Stimulated activated CD8-positive, alpha-beta memory T cell treated with anti-CD3 and anti-CD28 coated beads, Interleukin-12 subunit alpha, Interleukin-12 subunit beta, amount 100 ng/mL, for 24 hours (primary cell): ENCODE data around the gene RGS7.

ENCODE experiments used
- DNase-seq: peaks from one replicate; pipeline ENCODE4 v3.0.0-alpha.2; 2020; ENCODE audit errors: extremely low read depth

The RGS7 gene

DNA sequence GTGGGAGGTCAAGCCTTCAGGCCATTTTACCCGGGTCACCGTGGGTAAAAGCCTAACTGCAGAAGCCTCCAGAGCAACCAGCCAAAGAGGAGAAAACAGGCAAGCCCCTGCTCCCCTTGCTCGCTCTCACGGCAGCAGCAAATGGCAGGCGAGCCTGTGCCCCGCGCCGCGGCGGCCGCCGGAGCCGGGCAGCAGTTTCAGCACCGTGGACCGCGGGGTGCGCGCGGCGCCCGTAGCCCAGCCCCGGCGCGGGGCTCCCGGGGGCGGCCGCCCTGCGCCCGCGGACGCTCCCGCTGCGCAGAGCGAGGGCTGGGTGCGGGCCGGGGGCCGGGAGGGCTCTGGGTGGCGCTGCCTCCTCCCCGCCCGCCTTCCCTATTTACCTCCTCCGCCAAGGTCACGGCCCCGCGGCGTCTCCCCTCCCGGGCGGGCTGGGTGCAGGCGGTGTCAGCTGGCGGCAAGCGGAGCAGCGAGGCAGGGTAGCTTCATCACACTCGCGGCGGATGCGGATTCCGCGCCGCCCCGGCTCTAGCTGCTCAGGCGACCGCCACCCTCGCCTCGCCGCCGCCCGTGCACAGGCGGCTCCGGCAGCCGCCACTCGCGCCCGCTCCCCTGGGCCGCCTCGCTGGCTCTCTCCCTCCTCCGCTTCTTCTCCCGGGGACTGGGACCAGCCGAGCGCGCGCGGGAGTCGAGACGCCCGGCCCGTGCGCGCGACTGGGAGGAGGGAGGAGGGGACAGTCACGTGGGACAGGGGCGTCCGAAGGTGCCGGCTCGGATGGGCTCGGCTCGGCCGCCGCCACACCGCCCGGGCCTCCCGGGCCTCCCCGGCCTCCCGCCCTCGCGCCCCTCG, at the start of gene RGS7:
Gene RGS7, minus strand, starts transcription at position 687 of the 847 bp plus-strand sequence.
- DNase-seq, result no peak

DNA sequence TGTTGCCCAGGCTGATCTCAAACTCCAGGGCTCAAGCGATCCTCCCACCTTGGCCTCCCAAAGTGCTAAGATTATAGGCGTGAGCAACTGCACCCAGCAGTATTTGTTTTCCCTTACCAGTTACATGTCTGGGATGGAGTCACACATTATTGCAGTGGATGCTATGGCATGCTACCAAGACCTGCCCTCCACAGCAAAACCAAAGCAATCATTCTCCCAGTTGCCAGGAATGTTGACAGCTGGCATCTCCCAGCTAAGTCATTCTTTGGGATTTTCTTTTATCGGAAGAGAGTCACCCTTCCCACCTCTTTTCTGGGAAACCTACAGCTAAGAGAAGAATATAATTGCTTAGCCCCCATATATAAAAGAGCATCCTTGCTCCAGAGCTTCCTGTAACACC, 49.4 kb upstream of the RGS7 start:
- DNase-seq, result no peak

DNA sequence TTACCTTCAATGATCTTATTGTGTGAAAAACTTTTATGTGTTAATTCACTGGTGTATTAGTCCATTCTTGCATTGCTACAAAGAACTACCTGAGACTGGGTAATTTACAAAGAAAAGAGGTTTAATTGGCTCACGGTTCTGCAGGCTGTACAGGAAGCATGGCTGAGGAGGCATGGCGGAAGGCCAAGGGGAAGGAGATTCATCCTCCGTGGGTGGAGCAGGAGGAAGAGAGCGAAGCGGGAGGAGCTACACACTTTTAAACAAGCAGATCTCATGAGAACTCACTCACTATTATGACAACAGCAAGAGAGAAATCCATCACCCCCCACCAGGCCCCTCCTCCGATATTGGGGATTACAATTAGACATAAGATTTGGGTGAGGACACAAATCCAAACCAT, 44.2 kb upstream of the RGS7 start:
- DNase-seq, result no peak

DNA sequence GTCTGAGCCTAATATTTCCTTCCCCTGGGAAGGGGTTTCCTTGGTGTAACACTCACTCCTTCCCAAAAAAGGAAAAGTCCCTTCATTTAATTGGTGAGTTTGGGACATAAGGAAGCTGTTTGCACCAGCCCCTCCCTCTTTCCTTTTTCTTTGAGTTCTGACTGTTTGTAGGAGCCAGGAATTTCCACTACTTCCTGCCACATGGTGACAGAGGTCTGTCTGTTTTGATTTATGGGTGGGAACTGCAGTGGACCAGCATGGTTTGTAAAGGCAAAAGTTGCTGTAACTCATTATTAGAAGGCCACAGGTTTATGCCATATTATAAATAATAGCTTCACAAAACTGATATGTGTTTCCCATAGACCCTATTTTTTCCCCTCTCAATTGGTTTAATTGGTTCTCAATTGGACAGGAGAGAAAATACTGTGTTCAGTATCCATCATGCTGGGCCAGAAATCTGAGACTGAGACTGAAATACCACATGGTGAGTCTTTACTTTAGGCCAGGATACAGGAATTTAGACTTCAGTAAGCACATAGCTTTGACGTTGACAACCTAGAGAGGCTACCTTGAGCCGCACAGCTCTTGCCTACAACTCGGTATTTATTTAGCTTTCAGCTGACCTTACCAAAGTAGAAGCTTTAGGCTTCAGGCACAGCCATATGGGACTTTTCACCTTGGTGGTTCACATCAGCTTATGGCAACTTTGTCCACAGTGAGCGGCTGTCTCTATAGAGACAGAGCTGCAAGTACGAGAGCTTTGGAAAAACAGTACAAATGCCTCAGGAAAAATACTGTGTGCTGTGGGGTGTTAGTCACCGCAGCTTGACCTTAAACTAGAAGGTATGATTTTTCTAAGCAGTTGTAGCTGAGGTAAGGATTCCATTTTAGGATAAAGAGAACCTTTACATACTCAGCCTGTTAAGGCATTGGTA, 40.0 kb upstream of the RGS7 start:
- no peak for DNase-seq

DNA sequence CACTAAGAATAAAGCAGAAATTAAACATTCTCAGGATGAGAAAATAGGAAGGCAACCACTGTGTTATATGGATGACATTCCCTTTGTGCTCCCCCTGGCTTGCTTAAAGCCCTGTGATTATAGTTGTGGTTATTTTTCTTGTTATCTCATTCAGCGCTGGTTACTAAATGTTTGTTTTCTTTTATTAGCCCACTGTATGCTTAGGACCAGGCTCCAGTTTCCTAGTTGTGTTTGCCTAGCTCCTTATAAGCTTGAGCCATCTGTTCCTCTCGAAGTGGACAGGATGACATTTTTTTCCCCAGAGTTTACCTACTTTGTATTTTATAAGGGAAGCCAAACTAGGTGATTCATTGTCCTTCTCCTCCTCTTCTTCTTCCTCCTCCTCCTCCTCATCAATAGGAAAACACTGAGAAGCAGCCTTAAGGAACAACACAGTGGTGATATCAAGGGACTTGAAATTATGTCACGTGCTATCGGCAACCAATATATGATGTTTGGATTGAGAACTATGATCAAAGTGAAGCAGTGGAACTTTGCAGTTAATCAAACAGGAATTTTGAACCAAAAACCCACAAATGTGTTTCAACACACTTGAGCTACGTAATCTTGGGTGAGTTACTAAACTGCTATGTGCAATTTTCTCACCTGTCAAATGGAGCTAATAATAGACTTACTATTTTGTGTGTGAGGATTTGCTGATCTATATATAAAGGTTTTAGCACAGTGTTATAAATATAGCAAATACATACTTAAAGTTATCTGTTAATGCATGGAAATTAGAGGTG, 35.1 kb upstream of the RGS7 start:
- DNase-seq, result no peak

DNA sequence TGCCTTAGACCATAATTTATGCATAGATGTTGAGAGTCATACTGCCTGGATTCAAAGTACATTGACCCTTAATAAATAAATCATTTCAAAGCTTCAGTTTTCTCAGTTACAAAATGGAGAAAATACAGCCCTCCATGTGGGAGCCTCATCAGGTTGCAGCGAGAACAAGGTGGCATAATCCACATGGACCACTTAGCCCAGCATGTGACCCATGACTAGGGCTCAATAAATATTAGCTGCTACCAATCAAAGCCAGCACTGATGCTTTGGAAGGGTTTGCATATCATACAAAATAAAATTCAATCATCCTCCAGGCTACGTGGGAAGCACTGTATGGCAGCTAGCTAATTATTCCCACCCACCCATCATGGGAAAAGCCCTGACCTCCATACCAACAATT, 33.5 kb upstream of the RGS7 start:
- DNase-seq, result no peak

DNA sequence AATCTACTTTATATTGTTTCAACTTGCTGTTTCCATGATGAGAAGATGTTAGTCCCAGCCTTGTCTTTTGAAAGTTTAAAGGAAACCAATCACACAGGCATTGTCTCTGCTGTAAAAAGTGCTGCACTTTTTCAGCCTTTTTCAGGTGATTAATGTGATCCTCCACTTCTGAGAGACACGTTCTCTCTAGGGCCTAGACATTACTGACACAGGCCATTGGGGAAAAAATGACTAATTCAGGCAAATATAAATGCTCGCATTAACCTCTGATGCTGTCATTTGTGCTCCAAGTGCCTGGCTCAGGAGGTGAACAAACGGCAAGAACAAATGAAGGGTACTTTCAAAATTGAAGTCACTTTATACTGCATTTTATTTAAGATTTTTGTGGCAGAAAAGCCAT, 32.4 kb upstream of the RGS7 start:
- DNase-seq, result no peak

DNA sequence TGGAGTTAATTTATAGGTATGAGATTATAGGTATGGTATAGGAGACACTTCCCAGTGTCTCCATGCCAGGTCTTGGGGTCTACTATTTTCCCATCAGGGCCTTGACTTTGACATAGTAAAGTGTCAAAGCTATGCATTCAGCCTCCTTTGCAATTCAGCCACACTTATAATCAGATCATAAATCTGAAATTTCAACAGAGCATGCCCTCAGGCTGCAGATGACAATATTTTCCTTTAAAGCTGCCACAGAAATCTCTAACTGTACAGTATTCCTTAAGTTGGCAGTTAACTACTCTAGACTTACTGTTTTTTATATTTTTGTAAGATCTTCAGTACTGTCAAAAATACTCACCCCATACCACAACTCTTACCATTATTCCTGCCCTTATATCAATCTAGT, 30.2 kb upstream of the RGS7 start:
- DNase-seq, result no peak

DNA sequence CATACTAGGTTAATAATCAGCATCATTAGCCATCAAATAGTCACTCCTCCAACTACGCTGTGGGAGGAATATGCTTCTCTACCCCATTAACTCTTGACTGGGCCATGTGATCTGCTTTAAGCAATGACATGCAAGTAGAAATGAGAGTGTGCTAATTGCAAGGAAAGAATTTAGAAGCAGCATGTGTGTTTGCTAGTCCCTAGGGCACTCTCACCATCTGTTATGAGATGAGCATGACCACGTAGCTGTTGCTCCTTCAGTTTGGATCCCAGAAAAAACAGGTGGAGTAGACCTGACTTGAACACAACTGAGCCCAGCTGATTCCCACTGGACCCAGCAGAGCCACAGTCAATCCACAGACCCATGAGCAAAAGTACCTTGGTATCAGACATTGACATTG, 19.7 kb upstream of the RGS7 start:
- DNase-seq, result no peak

DNA sequence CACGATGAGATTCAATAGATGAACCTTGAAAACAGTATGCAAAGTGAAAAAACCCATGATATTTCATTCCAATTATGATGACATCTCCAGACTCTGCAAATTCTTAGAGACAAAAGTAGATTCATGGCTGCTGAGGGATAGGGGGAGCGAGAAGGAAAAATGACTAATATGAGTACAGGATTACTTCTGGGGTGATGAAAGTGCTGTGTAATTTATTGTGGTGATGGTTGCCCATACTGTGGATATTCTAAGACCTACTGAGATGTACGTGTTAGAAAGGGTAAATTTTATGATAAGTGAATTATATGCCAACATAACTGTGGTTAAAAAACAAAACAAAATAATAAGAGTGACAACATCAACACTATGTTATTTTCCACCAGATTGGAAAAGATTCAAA, 18.9 kb upstream of the RGS7 start:
- no peak for DNase-seq

DNA sequence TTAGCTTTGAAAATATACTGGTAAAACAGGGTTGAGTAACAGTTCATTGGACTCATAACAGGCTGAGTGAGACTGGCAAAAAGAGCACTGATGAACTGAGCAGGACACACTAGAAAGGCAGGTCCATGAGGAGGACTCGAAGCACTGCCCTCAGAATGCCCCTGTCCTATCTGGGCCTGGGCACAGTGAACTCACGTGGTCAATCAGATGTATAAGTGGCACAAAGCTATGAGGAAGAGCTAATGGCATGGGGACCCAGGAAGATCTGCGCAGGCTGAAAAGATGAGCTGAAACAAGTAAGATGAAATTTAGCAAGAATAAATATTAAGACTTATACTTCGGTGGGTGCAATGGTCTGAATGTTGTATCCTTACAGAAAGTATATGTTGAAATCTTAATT, 9.2 kb upstream of the RGS7 start:
- no peak for DNase-seq

DNA sequence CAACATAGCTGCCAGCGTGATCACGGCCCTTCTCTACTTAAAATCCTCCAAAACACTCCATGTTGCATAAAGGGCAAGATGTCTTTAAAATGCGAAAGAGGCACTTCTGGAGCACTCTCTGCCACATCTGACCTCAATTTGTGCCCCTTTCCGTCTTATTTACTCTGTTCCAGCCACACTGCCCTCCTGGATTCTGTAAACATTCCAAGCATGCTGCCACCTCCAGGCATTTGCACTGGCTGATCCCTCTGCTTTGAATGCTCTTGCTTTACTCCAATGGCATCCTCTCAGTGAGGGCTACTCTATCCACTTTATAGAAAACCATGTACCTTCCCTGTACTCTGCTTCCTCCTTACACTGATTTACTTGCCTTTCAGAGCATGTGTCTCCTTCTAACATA, 5.3 kb upstream of the RGS7 start:
- no peak for DNase-seq

DNA sequence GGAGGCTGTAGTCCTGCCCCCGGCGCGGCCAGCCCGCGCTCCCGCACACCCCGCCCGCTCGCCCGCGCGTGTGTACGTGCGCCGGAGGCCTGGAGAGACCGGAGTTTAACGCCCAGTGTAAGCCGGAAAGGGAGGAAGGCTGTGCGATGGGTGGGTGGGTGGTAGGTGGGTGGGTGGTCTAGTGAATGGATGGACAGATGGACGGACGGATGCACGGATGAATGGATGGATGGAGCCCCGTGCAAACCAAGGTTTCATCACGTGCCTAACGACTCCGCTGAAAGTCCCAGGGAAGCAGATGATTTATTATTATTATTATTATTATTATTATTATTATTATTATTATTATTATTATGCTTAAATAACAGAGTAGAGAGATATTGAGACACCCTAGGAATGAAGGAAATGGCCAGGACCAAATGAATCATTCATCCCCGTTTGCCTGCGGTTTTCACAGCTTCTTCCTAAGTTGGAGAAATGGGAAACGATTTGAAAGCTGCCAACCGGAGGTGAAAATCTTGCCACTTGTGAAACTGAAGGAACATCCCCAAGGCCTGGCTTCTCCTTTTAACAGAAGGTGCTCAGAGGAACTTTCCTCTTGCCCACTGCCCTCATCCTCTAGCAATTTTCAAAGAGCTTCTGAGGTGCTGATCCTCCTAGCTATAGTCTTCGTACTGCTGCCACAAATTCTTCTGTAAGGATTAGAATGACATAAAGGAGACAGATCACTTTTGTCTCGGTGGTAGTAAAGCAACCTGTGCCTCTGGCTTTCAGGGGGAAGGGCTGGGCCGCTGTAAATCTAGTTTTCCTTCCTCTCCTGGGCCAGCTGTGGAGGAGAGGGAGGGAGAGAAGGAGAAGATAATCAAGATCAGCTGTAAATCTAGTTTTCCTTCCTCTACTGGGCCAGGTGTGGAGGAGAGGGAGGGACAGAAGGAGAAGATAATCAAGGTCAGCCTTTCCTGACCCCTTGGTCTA, 648 bp upstream of the RGS7 start:
- DNase-seq, result no peak

DNA sequence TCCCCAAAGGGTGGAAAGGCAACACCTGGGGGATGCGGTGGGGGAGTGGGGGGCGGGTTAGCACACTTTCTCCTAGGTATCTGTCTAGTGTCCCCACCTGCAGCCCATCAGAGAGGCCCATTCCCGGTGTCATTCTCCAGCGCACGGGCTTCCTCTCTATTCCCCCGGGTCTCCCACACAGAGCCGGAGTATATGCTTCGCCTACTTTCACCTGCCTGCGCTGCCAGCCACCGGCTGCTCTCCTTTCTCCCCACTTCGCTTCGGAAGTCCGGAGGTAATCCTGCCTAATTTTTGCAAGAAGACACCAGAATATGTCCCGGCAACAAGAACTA, 852 bp downstream of the RGS7 start:
- no peak for DNase-seq

DNA sequence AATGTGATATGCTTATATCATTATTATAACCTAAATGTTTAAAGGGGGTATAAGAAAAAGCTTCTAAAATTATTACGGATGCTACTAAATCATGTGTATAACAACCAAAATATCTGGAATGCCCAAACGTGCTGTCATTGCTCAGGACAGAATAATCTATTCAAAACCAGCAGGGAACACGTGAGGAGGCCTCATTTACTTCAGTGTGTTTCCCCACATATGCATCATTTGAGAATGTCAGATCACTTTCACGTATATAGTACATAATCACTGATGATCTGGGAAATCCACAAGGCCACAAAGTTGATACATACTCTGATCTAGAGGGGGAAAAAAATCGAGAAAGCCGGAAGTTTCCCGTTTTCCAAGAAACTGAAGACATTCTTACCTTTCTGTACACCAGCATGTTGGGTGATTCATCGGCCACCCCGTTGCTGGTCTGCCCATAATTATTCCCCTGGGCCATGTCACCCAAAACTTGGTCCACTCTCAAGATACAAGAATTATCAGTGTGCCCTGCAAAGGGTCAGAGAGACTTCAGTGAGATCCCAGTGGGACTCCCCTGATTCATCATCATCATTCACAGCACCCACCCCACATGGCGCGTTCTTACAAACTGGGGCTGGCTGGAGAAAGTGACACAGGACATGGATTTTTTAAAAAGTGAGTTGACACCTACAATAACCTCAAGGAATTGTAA, 1.5 kb downstream of the RGS7 start:
- DNase-seq, result no peak

DNA sequence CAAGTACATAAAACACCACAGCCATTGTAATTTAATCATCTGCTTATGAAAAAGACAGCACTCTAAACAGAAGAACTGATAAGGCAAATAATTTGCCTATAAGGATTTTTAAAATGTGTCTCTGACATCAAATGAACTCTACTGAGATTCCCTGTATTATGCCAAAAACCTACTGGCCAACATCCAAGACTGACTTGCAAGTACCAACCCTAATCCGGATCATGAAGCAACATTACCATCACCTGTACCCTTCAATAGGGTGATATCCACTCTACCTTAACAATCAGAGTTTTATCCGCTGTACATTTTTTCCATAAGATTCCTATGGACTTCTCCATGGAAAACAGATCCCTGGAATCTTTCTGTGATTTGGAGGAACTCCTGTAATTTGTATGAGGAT, 4.6 kb downstream of the RGS7 start:
- DNase-seq, result no peak

DNA sequence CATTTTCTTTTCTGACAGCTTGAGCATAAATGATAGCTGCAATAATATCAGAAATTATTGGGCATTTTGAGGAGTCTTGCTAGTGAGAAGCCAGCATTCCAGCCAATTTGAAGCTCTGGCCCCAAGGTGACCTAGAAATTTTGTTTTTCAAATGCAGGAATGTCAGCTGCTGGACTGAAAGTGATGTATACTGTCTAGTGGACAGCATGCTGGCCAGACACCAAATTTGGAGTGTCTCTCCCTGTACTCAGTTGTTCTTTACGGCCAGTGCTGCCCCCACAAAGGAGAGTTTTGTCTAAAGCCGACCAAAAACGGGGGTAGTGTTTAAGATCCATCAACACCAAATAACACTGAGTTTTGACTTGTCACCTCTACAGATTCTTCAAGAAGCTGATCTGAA, 5.2 kb downstream of the RGS7 start:
- no peak for DNase-seq

DNA sequence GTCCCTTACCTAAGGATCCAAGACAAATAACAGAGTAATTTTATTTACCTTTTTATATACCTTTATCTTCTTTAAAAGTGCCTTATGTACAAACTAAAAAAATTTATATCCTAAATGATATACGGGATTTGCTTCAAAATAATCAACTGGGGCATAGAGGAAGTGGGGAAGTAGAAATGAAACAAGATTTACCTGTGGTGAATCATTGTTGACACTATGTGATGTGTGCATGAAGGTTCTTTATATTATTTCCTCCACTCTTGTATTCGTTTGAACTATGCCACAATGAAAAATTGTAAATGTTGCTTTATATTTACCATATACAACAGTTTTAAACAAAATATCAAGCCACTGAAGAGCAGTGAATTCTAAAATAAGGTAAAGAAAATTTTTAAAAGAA, 13.0 kb downstream of the RGS7 start:
- DNase-seq, result no peak

DNA sequence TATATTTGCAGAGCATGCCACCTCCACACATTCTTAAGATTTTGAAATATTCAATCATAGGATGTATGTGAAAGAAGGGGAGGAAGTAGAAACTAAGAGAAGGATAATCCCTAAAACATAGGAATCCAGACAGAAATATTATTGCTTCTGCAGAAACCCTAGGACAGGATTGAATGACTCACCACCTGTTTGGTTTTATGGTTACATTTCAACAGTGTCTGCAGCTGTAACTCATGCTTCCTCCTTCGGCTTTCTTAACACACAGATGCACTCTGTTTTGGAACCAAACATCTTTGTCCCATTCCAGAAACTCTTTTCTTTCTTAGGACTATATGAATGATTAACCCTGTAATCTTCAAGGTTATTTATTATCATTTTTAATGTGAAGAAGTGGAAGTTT, 20.7 kb downstream of the RGS7 start:
- DNase-seq, result no peak

DNA sequence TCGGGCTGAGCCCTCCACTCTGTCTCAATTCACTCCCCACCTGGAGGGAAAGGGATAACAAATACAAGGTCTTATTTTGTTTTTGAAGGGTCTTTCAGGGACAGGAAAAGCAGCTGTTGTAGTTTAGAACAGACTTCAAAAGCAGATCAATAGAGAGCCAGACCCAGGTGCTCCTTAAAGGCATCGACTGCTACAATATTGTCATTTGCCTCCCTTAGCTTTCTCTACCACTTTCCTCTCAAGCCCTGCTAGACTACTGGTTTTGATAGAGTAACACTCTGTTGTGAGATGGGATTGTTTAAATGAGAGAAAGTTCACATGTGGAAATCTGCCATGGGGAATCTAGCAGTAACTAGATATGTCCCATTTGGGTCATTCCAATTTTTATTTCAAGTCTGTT, 24.0 kb downstream of the RGS7 start:
- DNase-seq, result no peak

DNA sequence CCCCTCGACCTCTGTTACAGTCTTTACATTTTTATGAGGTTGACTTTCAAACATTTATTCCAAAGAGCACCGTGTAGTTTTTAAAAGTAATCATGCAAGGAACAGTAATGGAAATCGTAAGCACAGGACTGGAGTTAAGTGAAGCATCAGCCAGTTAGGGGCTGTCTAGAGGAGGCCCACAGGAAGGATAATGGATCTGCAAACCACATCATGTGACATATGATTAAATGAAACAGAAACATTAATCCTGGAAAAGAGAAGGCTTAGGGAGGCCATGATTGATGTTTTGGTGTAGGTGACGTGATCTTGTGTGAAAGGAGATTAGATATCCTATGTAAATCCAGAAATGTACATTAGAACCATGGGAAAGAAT, 25.0 kb downstream of the RGS7 start:
- DNase-seq, result no peak
